SH-SY5Y (cell line): ENCODE data around the gene ACOT6.

Experiments
- GATA2 ChIP-seq: IDR thresholded peaks from 2 replicates; pipeline ENCODE4 v1.6.1; 2011; ENCODE audit warnings: mild to moderate bottlenecking, low read depth, low read length
- GATA3 ChIP-seq: IDR thresholded peaks from 2 replicates; pipeline ENCODE4 v1.6.1; 2011; ENCODE audit warnings: low read depth, mild to moderate bottlenecking, low read length, moderate library complexity

DNA sequence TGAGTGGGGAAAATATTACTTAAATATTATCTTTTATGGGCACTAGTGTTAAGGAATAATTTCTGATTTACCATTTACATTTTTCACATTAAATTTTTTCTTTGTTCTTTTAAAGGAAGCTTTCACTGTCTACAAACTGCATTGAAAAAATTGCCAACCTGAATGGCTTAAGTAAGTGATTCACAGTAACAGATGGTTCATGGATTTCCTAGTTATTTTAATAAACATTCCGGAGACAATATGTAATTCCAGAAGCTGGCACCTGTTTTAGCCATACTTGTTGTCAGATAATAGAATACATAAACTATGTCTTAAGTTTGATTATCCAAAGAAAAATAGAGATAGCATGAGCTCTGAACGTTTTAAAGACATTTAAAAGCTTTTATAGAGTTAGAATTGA lies 49.6 kb downstream of the ACOT6 start:
- TF ChIP-seq GATA2 (no peak), GATA3 (no peak)
